ENCODE results near the gene GKAP1. TPM values are rescaled to one million over a fixed set of nuclear protein-coding genes. Genes with fewer than 3 reads are reported as not detected.

Gene GKAP1
- total RNA-seq, 2 donors from 2014 or later: 8.0 to 8.2 TPM

DNA sequence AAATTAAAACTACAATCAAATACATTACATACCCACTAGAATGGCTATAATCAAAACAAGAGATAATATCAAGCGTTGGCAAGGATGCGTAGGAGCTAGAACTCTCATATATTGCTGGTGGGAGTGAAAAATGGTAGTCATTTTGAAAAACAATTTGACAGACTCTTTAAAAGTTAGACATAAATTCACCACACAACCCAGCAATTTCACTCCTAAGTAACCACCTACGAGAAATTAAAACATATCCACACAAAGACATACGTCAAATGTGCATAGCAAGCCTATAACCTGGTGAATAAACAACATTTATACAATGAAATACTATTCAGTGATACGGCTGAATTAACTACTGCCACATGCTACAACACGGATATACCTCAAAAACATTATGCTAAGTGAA is 44.7 kb downstream of the GKAP1 start:
- H3K4me1 ChIP-seq: no peaks in the 10 kb centered on the region
- H3K4me3 ChIP-seq: no peak overlapping the region
- 93 to 95% methylated on average over 6 of the region's 6 CpGs for WGBS, 2 donors
- ATAC-seq (no peak), DNase-seq (no peak)
- H3K9me3 ChIP-seq: no peaks in the 10 kb centered on the region
- intact Hi-C loops (cut with DNase I): no loop called here
- H3K27me3 ChIP-seq: no peaks in the 10 kb centered on the region
- H3K36me3 ChIP-seq (replicated peaks in 1 of 2; ENCODE audit: insufficient read depth in 1 of 2, low read depth in 2 of 2): no peaks in the 10 kb centered on the region
- TF ChIP-seq, protein P1, sequence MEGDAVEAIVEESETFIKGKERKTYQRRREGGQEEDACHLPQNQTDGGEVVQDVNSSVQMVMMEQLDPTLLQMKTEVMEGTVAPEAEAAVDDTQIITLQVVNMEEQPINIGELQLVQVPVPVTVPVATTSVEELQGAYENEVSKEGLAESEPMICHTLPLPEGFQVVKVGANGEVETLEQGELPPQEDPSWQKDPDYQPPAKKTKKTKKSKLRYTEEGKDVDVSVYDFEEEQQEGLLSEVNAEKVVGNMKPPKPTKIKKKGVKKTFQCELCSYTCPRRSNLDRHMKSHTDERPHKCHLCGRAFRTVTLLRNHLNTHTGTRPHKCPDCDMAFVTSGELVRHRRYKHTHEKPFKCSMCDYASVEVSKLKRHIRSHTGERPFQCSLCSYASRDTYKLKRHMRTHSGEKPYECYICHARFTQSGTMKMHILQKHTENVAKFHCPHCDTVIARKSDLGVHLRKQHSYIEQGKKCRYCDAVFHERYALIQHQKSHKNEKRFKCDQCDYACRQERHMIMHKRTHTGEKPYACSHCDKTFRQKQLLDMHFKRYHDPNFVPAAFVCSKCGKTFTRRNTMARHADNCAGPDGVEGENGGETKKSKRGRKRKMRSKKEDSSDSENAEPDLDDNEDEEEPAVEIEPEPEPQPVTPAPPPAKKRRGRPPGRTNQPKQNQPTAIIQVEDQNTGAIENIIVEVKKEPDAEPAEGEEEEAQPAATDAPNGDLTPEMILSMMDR (IDR thresholded peaks at IDR 0.05): no peak
- no peak for TF ChIP-seq POLR2A (IDR thresholded peaks at IDR 0.05)
- H3K27ac ChIP-seq: no peak overlapping the region

DNA sequence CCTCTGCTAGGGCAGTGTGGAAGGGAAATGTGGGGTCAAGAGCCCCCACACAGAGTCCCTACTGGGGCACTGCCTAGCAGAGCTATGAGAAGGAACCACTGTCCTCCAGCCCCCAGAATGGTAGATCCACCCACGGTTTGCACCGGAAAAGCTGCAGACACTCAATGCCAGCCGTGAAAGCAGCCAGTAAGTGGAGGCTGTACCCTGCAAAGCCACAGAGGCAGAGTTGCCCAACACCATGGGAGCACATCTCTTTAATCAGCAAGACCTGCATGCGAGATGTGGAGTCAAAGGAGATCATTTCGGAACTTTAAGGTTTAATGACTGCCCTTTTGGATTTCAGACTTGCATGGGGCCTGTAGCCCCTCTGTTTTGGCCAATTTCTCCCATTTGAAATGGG is 52.2 kb downstream of the GKAP1 start:
- Histone ChIP-seq H3K4me3 (no peak overlapping the region), H3K9me3 (no peaks in the 10 kb centered on the region), H3K36me3 (replicated peaks in 1 of 2; ENCODE audit: insufficient read depth in 1 of 2, low read depth in 2 of 2) (no peaks in the 10 kb centered on the region), H3K4me1 (no peaks in the 10 kb centered on the region), H3K27ac (no peak overlapping the region), H3K27me3 (no peaks in the 10 kb centered on the region)
- TF ChIP-seq POLR2A (IDR thresholded peaks at IDR 0.05): no peak
- TF ChIP-seq, protein P1 (IDR thresholded peaks at IDR 0.05): no peak
- no peak for ATAC-seq
- 92% methylated on average over 4 to 5 of the region's 5 CpGs for WGBS, 2 donors
- DNase-seq: no peak
- intact Hi-C loops (cut with DNase I): no loop called here

DNA sequence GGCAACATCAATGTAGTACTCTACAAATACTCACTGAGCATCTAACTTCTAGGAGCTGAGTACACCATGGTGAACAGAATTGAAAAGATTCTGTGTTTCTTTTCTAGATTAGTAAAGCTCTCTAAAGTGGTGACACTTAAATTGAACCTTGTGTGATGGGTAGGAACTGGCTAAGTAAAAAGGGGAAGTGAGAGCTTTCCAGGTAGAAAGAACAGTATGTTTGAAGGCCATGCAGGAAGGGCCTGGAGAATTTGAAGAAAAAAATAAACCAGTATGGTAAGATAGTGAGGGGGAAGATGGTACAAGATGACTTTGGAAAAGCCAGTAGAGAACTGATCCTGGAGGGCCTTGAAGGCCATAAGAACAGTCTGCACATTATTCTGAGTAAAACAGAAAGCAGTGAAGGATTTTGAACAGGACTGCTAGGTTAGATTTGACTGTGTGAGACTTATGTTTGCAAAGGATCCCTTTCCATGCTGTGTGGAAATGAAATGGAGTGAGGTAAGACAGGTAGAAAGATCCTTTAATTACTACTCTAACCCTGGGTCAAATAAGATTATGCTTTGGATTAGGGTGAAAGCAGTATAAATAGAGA is 63.1 kb downstream of the GKAP1 start:
- Histone ChIP-seq H3K27ac (no peak overlapping the region), H3K27me3 (no peaks in the 10 kb centered on the region), H3K4me1 (no peaks in the 10 kb centered on the region), H3K4me3 (no peak overlapping the region), H3K36me3 (replicated peaks in 1 of 2; ENCODE audit: insufficient read depth in 1 of 2, low read depth in 2 of 2) (peaks cover 0 to 3% of the 10 kb centered on the region in 2 donors), H3K9me3 (no peaks in the 10 kb centered on the region)
- intact Hi-C loops (cut with DNase I): no loop called here
- ATAC-seq (no peak), DNase-seq (no peak)
- TF ChIP-seq, protein P1 (IDR thresholded peaks at IDR 0.05): no peak
- no peak for TF ChIP-seq POLR2A (IDR thresholded peaks at IDR 0.05)

DNA sequence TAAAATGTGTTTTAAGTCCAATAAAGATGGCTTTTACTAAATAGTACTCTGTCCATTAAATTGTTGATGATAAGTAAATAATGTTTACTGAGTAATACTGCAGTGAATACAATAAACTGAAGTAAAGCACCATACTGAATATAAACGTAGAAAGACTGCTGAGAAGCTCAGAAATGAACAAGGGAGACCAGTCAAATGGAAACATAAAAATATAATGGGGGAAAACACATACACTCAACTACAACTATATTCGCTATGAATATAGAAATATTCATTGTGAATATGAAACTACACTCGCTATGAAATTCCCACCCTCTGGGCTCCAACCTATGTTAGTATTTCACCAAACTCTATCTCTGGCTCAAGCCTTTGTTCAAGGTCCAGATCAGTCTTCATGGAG is 67.9 kb downstream of the GKAP1 start:
- 90 to 92% methylated on average over 3 of the region's 3 CpGs for WGBS, 2 donors
- Histone ChIP-seq H3K27me3 (no peaks in the 10 kb centered on the region), H3K4me1 (peaks cover 5% of the 10 kb centered on the region), H3K36me3 (replicated peaks in 1 of 2; ENCODE audit: insufficient read depth in 1 of 2, low read depth in 2 of 2) (peaks cover 0 to 3% of the 10 kb centered on the region in 2 donors), H3K9me3 (no peaks in the 10 kb centered on the region), H3K27ac (no peak overlapping the region), H3K4me3 (no peak overlapping the region)
- no peak for ATAC-seq
- TF ChIP-seq POLR2A (IDR thresholded peaks at IDR 0.05): no peak
- TF ChIP-seq, protein P1 (IDR thresholded peaks at IDR 0.05): no peak
- intact Hi-C loops (cut with DNase I): no loop called here
- no peak for DNase-seq

DNA sequence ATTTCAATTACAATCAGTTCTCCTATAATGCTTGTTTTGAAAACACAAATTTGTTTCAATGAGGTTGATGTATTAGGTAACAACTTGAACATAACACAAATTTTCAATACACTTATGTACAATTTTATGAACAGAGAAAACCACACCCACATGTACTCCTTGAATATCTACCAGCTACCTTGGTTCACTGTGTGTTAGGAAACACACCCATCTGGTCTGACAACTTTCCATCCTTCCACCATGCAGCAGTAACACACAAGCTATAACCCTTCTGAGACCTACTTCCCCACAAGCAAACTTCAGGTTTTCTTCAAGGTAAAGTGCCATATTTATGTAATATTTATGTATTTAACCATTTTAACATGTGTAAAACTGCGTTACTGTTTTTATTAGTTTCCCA is 73.4 kb downstream of the GKAP1 start:
- H3K36me3 ChIP-seq (replicated peaks in 1 of 2; ENCODE audit: insufficient read depth in 1 of 2, low read depth in 2 of 2): no peaks in the 10 kb centered on the region
- TF ChIP-seq POLR2A (IDR thresholded peaks at IDR 0.05): no peak
- TF ChIP-seq, protein P1 (IDR thresholded peaks at IDR 0.05): no peak
- ATAC-seq (no peak), DNase-seq (no peak)
- H3K9me3 ChIP-seq: no peaks in the 10 kb centered on the region
- no peak overlapping the region for H3K4me3 ChIP-seq
- H3K27me3 ChIP-seq: no peaks in the 10 kb centered on the region
- 88 to 97% methylated on average over 1 of the region's 1 CpG for WGBS, 2 donors
- H3K4me1 ChIP-seq: peaks cover 5% of the 10 kb centered on the region
- intact Hi-C loops (cut with DNase I): no loop called here
- H3K27ac ChIP-seq: no peak overlapping the region
